Adrenal gland (tissue), 12 donors: ENCODE measurements around the gene IMMP2L. TPM values are rescaled to one million over a fixed set of nuclear protein-coding genes. Genes with fewer than 3 reads are reported as not detected.

ENCODE experiments used
- DNase-seq, 7 donors: peaks; one replicate each; pipeline ENCODE4 v3.0.0-alpha.2; 2019 to 2020
- H3K27ac ChIP-seq, 5 donors: fragments of 200-600 bp; sonication (generic) in 4 of 5; 1 replicate in 3 of 5; 2 replicates in 2 of 5; pipeline versions ENCODE4 v1.5.1 to v1.8.0; 2016 to 2020; ENCODE audit warnings: mild to moderate bottlenecking in 1 of 5
- H3K27me3 ChIP-seq: fragments of 200-600 bp; 2 replicates; pipeline ENCODE4 v1.8.0; 2021
- H3K36me3 ChIP-seq, 2 donors: fragments of 200-600 bp; replicated peaks in 1 of 2; 1 replicate in 1 of 2; 2 replicates in 1 of 2; pipeline versions ENCODE4 v1.5.1 to v1.8.0; 2018 to 2022
- H3K4me1 ChIP-seq, 2 donors: fragments of 200-600 bp; replicated peaks in 1 of 2; 1 replicate in 1 of 2; 2 replicates in 1 of 2; pipeline versions ENCODE4 v1.5.1 to v1.8.0; 2018 to 2021
- H3K4me3 ChIP-seq, 4 donors: fragments of 200-600 bp; sonication (generic) in 3 of 4; one replicate each; pipeline ENCODE4 v1.5.1; 2016 to 2018
- H3K9me3 ChIP-seq, 3 donors: fragments of 200-600 bp; sonication (generic) in 1 of 3; replicated peaks in 1 of 3; 1 replicate in 2 of 3; 2 replicates in 1 of 3; pipeline versions ENCODE4 v1.5.1 to v1.8.0; 2016 to 2021
- POLR2A ChIP-seq, 2 donors: fragments of 450-650 bp; IDR thresholded peaks; one replicate each; pipeline ENCODE4 v1.6.1; 2017; ENCODE audit warnings: antibody characterized with exemption in 2 of 2, mild to moderate bottlenecking in 2 of 2, moderate library complexity in 1 of 2
- WGBS, 4 donors: extraction: QIAGEN DNeasy Blood & Tissue Kit in 2 of 4; methylation state at CpG; one replicate each; pipeline versions ENCODE4 v1.1.5 to v1.1.7; 2013 to 2017; 5-methylcytosine and 5-hydroxymethylcytosine counted together
- intact Hi-C, 2 donors: fragments of 100-400 bp; cut with DNase I; formaldehyde crosslinking; loops; one replicate each; pipeline versions ENCODE4 v1.14.1 to v1.15.0; 2022 to 2023
- polyA plus RNA-seq, 3 donors: library from polyadenylated mRNA; stranded (reverse); fragments of 200-250 nt in 2 of 3; fragments of 350-450 nt in 1 of 3; fragmentation: Illumina TruSeq in 1 of 3; extraction: RNeasy Lipid Tissue Mini Kit (QIAGEN cat#74804) in 1 of 3; gene quantifications; one replicate each; pipeline ENCODE4 v1.2.3, GENCODE V29; 2013 to 2014
- total RNA-seq, 9 donors: library from RNA; depleted of rRNA in 4 of 9; stranded (reverse); fragments of >200 nt in 4 of 9; fragments of 120-200 nt in 1 of 9; fragmentation: NEBNext Ultra II Directional in 1 of 9; extraction: Animal tissue kit (Norgen Biotek cat#: 25700) in 1 of 9; gene quantifications; one replicate each; pipeline versions ENCODE4 v1.1.0 to v1.2.4, GENCODE V29; 2013 to 2023
- TF ChIP-seq, protein P1 (sequence below), 6 experiments: fragments of 450-650 bp in 4 of 6; fragments of 200-600 bp in 2 of 6; sonication (generic) in 1 of 6; IDR thresholded peaks; 1 replicate in 5 of 6; 2 replicates in 1 of 6; pipeline versions ENCODE4 v1.5.1 to v1.8.0; 2016 to 2021; ENCODE audit warnings: antibody characterized with exemption in 6 of 6, mild to moderate bottlenecking in 2 of 6, moderate library complexity in 1 of 6
- donor health status: healthy with polysubstance abuse.
- donor health status: Bipolar disorder and iron deficiency.
- donor health status: DM: yes; HTN: yes; CAD: no.
- donor health status: DM: no; HTN: no; CAD: no.
- donor health status: DM: no; HTN: no; CAD: no.
- donor health status: DM: yes; HTN: yes; CAD: no.

IMMP2L gene
- total and polyA plus RNA-seq, 12 donors, result 13.4 to 34.1 (median 25.3) TPM

DNA sequence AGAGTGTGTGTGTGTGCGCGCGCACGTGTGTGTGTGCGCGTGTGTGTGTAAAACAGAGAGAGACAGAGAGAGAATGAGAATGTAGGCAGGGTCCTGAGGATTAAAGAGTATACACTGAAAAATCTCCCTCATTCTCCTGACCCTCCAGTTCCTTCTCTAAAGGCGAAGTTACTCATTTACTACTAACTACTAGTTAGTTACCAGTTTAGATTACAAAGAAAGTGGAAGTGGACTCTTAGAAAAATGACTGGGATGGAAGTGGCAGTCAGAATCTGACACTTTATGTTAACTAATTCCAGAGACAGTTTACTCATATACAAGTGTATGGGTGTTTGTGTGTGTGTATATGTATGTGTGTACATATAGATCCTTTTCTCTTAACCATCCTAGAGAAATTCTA is 617.8 kb downstream of the IMMP2L start:
- TF ChIP-seq, protein P1, sequence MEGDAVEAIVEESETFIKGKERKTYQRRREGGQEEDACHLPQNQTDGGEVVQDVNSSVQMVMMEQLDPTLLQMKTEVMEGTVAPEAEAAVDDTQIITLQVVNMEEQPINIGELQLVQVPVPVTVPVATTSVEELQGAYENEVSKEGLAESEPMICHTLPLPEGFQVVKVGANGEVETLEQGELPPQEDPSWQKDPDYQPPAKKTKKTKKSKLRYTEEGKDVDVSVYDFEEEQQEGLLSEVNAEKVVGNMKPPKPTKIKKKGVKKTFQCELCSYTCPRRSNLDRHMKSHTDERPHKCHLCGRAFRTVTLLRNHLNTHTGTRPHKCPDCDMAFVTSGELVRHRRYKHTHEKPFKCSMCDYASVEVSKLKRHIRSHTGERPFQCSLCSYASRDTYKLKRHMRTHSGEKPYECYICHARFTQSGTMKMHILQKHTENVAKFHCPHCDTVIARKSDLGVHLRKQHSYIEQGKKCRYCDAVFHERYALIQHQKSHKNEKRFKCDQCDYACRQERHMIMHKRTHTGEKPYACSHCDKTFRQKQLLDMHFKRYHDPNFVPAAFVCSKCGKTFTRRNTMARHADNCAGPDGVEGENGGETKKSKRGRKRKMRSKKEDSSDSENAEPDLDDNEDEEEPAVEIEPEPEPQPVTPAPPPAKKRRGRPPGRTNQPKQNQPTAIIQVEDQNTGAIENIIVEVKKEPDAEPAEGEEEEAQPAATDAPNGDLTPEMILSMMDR (IDR thresholded peaks at IDR 0.05), result no peak
- no peak for TF ChIP-seq POLR2A (IDR thresholded peaks at IDR 0.05)
- intact Hi-C loops, result no loop called here

DNA sequence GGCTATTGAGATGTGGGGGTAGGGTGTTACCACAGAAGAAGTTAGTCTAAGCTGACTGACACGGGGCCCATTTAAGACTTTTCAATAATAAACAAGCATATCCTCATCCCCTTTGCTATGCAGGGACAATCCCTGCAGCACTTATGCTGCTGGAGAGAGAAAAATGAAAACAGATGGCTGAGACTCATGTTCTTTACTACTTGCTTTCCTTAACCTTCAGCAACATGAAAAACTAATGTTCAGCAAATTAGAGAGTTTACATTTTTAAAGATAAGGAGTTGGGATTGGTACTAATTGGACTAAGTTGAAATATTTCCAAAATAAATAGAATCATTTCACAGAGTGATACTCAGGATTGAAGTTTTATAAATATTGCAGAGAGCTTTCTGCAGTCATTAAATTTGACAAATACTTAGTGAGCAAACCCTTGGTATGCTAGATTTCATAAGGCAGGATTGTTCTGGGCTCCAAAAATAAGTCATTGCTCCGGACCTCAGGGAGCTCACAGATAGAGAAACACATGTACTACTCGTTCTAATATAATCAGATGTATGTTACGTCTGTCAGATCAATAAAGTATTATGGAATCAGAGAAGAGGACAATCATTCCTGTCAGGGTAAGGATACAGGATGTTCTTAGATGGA is 618.5 kb downstream of the IMMP2L start:
- Histone ChIP-seq H3K27ac (no peak overlapping the region), H3K4me1 (no peaks in the 10 kb centered on the region), H3K4me3 (no peak overlapping the region), H3K36me3 (no peaks in the 10 kb centered on the region), H3K9me3 (no peaks in the 10 kb centered on the region), H3K27me3 (no peaks in the 10 kb centered on the region)
- TF ChIP-seq, protein P1 (IDR thresholded peaks at IDR 0.05), result no peak
- TF ChIP-seq POLR2A (IDR thresholded peaks at IDR 0.05), result no peak
- no peak for DNase-seq
- intact Hi-C loops, result no loop called here
- WGBS, 4 donors, result 65 to 78% (median 71%) methylated on average over 4 of the region's 4 CpGs

More for the DNA sequence above, 617.8 kb downstream of the IMMP2L start:
- 92 to 99% (median 97%) methylated on average over 7 of the region's 7 CpGs for WGBS, 4 donors
- H3K9me3 ChIP-seq, result no peaks in the 10 kb centered on the region
- no peak for DNase-seq
- no peak overlapping the region for H3K4me3 ChIP-seq
- no peaks in the 10 kb centered on the region for H3K4me1 ChIP-seq
- H3K27me3 ChIP-seq, result no peaks in the 10 kb centered on the region
- H3K27ac ChIP-seq, result no peak overlapping the region
- no peaks in the 10 kb centered on the region for H3K36me3 ChIP-seq

DNA sequence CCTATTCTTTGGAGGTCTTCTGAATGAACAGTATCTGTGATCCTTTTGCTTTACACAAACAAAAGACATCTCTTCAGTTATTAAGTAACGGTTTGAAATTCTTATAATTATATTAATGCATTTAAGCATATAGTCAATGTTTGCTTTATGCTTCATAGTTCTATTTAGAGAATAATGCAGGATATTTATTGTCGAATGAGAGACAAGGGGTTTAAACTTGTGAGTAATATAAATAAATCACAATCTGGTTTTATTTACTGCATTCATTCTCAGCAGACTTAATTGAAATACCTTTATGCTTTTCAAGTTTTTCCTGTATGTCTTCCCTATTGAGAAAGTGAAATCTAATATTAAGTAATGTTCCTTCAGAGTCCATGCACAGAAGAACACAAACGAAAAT is 620.9 kb downstream of the IMMP2L start:
- no peak overlapping the region for H3K27ac ChIP-seq
- no peak overlapping the region for H3K4me3 ChIP-seq
- intact Hi-C loops, result no loop called here
- TF ChIP-seq, protein P1 (IDR thresholded peaks at IDR 0.05), result no peak
- TF ChIP-seq POLR2A (IDR thresholded peaks at IDR 0.05), result no peak
- H3K27me3 ChIP-seq, result no peaks in the 10 kb centered on the region
- H3K4me1 ChIP-seq, result no peaks in the 10 kb centered on the region
- no peak for DNase-seq
- no peaks in the 10 kb centered on the region for H3K36me3 ChIP-seq
- no peaks in the 10 kb centered on the region for H3K9me3 ChIP-seq
- 89 to 95% (median 90%) methylated on average over 3 of the region's 3 CpGs for WGBS, 4 donors

DNA sequence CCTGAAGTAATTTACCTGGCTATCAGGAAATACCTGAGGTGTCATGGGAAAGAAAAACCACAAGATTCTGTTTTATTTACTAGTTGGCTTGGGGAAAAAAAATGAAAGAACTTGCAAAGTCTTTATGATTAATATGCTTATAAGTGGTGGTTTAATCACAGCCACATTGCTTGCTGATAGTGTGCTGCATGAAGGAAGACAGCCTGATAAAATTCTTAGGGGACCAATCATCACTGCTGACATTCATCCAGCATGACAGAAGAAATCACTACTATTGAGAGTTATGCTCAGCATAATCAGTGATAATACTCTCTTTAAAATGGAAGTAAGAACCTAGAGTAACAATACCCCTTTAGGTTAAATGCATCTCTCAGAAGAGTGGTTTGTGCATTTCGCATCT is 621.5 kb downstream of the IMMP2L start:
- H3K36me3 ChIP-seq, result no peaks in the 10 kb centered on the region
- H3K27me3 ChIP-seq, result no peaks in the 10 kb centered on the region
- no peak overlapping the region for H3K4me3 ChIP-seq
- no peak for DNase-seq
- H3K9me3 ChIP-seq, result no peaks in the 10 kb centered on the region
- no peaks in the 10 kb centered on the region for H3K4me1 ChIP-seq
- intact Hi-C loops, result no loop called here
- WGBS, 4 donors, result 93 to 100% (median 97%) methylated on average over 1 of the region's 1 CpG
- no peak overlapping the region for H3K27ac ChIP-seq
- TF ChIP-seq, protein P1 (IDR thresholded peaks at IDR 0.05), result no peak
- no peak for TF ChIP-seq POLR2A (IDR thresholded peaks at IDR 0.05)
